Occipital lobe (tissue), 2 donors: Measurements from ENCODE around the gene KRT8. TPM values are rescaled to one million over a fixed set of nuclear protein-coding genes. Genes with fewer than 3 reads are reported as not detected.

Source experiments
- DNase-seq: peaks from one replicate; lab custom pipeline; 2025; lab: John Stamatoyannopoulos, UW
- total RNA-seq: library from RNA; depleted of rRNA; stranded (reverse); fragments of >200 nt; gene quantifications from one replicate; pipeline ENCODE4 v1.2.3, GENCODE V29; 2014

KRT8 gene
- total RNA-seq, 1 donor from 2014 or later, result not detected

GRCh38 chr12:52848661-52849255 is 56.1 kb downstream of the KRT8 start, which contains the start of gene KRT78:
Gene KRT78, minus strand, starts transcription at chr12:52848994. Its CDS starts 64 bp downstream, at chr12:52848930.
- DNase-seq, result no peak

DNA sequence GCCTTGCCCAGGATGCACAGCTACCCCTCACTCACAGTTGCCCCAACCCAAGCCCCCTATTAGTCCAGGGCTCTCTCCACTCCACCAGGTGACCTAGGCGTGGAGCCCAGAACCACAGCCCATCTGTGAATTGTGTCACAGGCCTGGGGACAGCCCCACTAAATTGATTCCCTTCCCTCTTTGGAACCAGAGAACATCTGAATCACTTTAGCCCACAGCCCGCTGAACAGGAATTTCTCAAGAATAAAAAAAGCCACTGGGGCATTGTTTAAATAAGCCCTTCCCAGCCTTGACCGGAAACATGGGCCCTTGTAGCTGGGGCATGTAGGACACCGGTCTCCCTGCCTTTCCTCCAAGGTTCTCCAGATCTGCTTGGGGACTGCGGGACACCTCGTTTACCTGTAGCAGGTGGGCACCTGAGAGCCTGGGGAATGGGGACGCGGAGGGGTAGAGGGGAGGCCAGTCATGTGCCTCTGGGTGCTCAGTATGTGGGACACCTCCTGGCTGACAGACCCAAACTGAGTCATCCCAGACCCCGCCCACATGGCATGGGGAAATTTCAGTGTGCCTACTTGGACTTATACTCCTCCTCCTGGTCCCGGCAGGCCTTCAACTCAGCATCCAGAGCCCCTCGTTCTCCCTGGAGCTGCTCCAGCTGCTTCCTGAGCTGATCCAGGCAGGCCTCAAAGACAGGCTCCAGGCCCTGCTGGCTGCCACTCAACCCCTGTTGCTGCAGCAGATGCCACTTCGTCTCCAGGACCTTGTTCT is 57.4 kb downstream of the KRT8 start:
- DNase-seq, result no peak

Other genes starting within 250 kb of the KRT8 start
- gene KRT1, start 224.7 kb downstream of the KRT8 start, total RNA-seq, result 0.16 TPM
- gene KRT77, start 201.6 kb downstream of the KRT8 start, total RNA-seq, result not detected
- gene KRT76, start 127.7 kb downstream of the KRT8 start, total RNA-seq, result not detected
- gene KRT3, start 109.0 kb downstream of the KRT8 start, total RNA-seq, result not detected
- 0.94 TPM for gene KRT4, start 91.0 kb downstream of the KRT8 start, total RNA-seq
- not detected for gene KRT79, start 70.8 kb downstream of the KRT8 start, total RNA-seq
- 1.9 TPM for gene KRT78, start 56.1 kb downstream of the KRT8 start, total RNA-seq
- gene KRT18, start 44.0 kb upstream of the KRT8 start, total RNA-seq, result 1.6 TPM
- 1,381 TPM for gene EIF4B, start 101.4 kb upstream of the KRT8 start, total RNA-seq
- gene TNS2, start 145.0 kb upstream of the KRT8 start, total RNA-seq, result 11.1 TPM
- 29.6 TPM for gene SPRYD3, start 174.3 kb upstream of the KRT8 start, total RNA-seq
- 6.2 TPM for gene IGFBP6, start 192.6 kb upstream of the KRT8 start, total RNA-seq
- gene SOAT2, start 198.4 kb upstream of the KRT8 start, total RNA-seq, result not detected